Activated CD8-positive, alpha-beta T cell treated with anti-CD3 and anti-CD28 coated beads for 36 hours (primary cell): ENCODE measurements around the gene VWA7. TPM values are rescaled to one million over a fixed set of nuclear protein-coding genes. Genes with fewer than 3 reads are reported as not detected.

Experiments used
- ATAC-seq: fragments of 200-7000 bp; cut with Tn5 transposase; one replicate; pipeline ENCODE4 v1.10.0; 2021; ENCODE audit warnings: mild to moderate bottlenecking, moderate library complexity
- CTCF ChIA-PET: fragments of 350-600 bp; sonication (Branson Sonifier 250); formaldehyde crosslinking; loops from one replicate; lab custom pipeline; 2021; ENCODE audit warnings: antibody characterized with exemption; lab: Charles Lee
- POLR2A ChIA-PET: fragments of 350-600 bp; sonication (Branson Sonifier 250); formaldehyde crosslinking; loops from one replicate; lab custom pipeline; 2021; ENCODE audit warnings: antibody characterized with exemption; lab: Charles Lee
- DNase-seq: peaks from one replicate; pipeline ENCODE4 v3.0.0-alpha.2; 2020
- H3K27ac Mint-ChIP-seq: one replicate; pipeline ENCODE4 v1.8.0; 2021; ENCODE audit warnings: mild to moderate bottlenecking, mixed read lengths
- H3K27me3 Mint-ChIP-seq: one replicate; pipeline ENCODE4 v1.8.0; 2021; ENCODE audit warnings: mixed read lengths
- H3K36me3 Mint-ChIP-seq: one replicate; pipeline ENCODE4 v1.8.0; 2021; ENCODE audit warnings: low read depth, mixed read lengths
- H3K4me1 Mint-ChIP-seq: one replicate; pipeline ENCODE4 v1.8.0; 2021; ENCODE audit warnings: low read depth, mixed read lengths
- H3K4me3 Mint-ChIP-seq: one replicate; pipeline ENCODE4 v1.8.0; 2021; ENCODE audit warnings: mild to moderate bottlenecking, moderate library complexity, mixed read lengths
- H3K9me3 Mint-ChIP-seq: one replicate; pipeline ENCODE4 v1.8.0; 2021; ENCODE audit warnings: mixed read lengths
- intact Hi-C: fragments of 100-400 bp; cut with micrococcal nuclease; formaldehyde crosslinking; loops from one replicate; pipeline ENCODE4 v1.10.0; 2022
- total RNA-seq, 2 experiments: library from RNA; stranded (reverse); gene quantifications; one replicate each; pipeline ENCODE4 v1.2.3, GENCODE V29; 2021
- TF ChIP-seq, protein P1 (sequence below): fragments of 200-600 bp; IDR thresholded peaks from one replicate; pipeline ENCODE4 v1.8.0; 2022; ENCODE audit warnings: antibody characterized with exemption, mild to moderate bottlenecking

VWA7 gene
- total RNA-seq, 2 experiments from 2014 or later = 1.6 TPM

- intact Hi-C loops = no loop called here
- TF ChIP-seq, protein P1, sequence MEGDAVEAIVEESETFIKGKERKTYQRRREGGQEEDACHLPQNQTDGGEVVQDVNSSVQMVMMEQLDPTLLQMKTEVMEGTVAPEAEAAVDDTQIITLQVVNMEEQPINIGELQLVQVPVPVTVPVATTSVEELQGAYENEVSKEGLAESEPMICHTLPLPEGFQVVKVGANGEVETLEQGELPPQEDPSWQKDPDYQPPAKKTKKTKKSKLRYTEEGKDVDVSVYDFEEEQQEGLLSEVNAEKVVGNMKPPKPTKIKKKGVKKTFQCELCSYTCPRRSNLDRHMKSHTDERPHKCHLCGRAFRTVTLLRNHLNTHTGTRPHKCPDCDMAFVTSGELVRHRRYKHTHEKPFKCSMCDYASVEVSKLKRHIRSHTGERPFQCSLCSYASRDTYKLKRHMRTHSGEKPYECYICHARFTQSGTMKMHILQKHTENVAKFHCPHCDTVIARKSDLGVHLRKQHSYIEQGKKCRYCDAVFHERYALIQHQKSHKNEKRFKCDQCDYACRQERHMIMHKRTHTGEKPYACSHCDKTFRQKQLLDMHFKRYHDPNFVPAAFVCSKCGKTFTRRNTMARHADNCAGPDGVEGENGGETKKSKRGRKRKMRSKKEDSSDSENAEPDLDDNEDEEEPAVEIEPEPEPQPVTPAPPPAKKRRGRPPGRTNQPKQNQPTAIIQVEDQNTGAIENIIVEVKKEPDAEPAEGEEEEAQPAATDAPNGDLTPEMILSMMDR = no peak
- Mint-ChIP-seq H3K4me3 (no peak overlapping the region), H3K27ac (no peak overlapping the region), H3K27me3 (no peaks in the 10 kb centered on the region), H3K9me3 (no peaks in the 10 kb centered on the region), H3K4me1 (peaks cover 41% of the 10 kb centered on the region), H3K36me3 (peaks cover 1% of the 10 kb centered on the region)
- ChIA-PET CTCF (interaction anchor here (1.0 to 1.7 kb wide), 4 partner anchors 11 to 83 kb away, joined by 3 to 5 read pairs (median 3); partner anchors contain the start of gene LSM2), POLR2A (interaction anchor here (0.7 to 1.3 kb wide), 3 partner anchors 9 to 183 kb away, joined by 3 to 4 read pairs (median 4); partner anchors contain the start of gene LY6G6D)
- no peak for ATAC-seq
- DNase-seq = no peak
Measured at GRCh38 chr6:31723980-31724691, 53.0 kb downstream of the VWA7 start.

- Mint-ChIP-seq H3K4me1 (peaks cover 36% of the 10 kb centered on the region), H3K4me3 (no peak within 1 kb of the TSS), H3K36me3 (peaks cover 1% of the 10 kb centered on the region), H3K9me3 (no peaks in the 10 kb centered on the region), H3K27me3 (no peaks in the 10 kb centered on the region), H3K27ac (no peak within 1 kb of the TSS)
- intact Hi-C loops = no loop called here
- ATAC-seq (no peak), DNase-seq (no peak)
- TF ChIP-seq, protein P1 = no peak
- ChIA-PET CTCF (interaction anchor here (1.0 to 1.7 kb wide), 3 partner anchors 12 to 84 kb away, joined by 3 to 5 read pairs (median 3); partner anchors contain the start of gene LSM2), POLR2A (interaction anchor here (0.8 to 2.1 kb wide), 6 partner anchors 9 to 83 kb away, joined by 3 to 5 read pairs (median 4); partner anchors contain the start of genes LSM2 and LY6G6D)
Measured at GRCh38 chr6:31723245-31723979, 53.7 kb downstream of the VWA7 start, which contains the start of gene MPIG6B. TSS of gene MPIG6B (plus strand) at chr6:31723373. CDS start at chr6:31723384, 11 bp downstream.

- ATAC-seq (no peak), DNase-seq (no peak)
- Mint-ChIP-seq H3K27me3 (no peaks in the 10 kb centered on the region), H3K4me3 (no peak overlapping the region), H3K27ac (no peak overlapping the region), H3K36me3 (no peaks in the 10 kb centered on the region), H3K4me1 (peaks cover 25% of the 10 kb centered on the region), H3K9me3 (no peaks in the 10 kb centered on the region)
- ChIA-PET CTCF (interaction anchor here (1.2 kb wide), 1 partner anchor 34 kb away, joined by 3 read pairs; no protein-coding TSS in a partner anchor), POLR2A (interaction anchor here (1.9 to 2.1 kb wide), 2 partner anchors 44 to 58 kb away, joined by 5 to 6 read pairs; partner anchors contain the start of gene GPANK1)
- intact Hi-C loops = no loop called here
- TF ChIP-seq, protein P1 = no peak
Measured at GRCh38 chr6:31722173-31722572, 55.0 kb downstream of the VWA7 start.

DNA sequence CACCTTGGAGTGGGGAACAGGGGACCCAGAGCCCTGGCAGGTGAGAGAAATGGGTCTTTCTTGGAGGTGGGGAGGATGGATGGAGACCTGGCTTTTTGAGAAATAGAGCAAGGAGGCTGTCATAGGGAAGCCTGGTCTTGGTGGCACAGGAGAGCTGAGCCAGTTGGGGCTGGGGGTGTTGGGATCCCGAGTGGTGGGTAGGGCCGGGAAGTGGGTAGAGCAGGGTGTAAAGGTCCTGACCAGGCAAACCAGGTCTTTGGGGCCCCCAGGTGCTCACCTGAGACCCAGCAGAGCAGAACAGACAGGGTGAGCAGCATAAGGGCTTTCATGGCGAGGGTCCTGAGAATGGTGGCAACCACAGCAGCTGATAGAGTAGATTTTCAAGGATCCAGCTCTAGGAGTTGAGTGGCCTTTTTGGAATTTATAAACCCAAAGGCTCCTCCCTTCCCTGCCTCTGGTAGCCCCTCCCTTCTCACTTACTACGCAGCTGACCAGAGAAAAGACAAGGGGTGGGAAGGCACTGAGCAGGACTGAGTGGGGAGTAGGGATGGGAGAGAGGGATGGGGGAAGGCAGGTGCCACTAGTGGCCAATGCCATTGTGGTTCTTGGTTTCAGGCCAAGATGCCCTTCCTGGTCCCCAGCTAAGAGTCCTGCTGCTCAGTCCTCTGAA lies 55.6 kb downstream of the VWA7 start, which contains the start of gene LY6G6C:
LY6G6C (minus strand) TSS at position 396 of the 670 bp plus-strand sequence; CDS start at position 329, 67 bp downstream.
- TF ChIP-seq, protein P1 = no peak
- Mint-ChIP-seq H3K4me3 (no peak within 1 kb of the TSS), H3K27ac (no peak within 1 kb of the TSS), H3K27me3 (no peaks in the 10 kb centered on the region), H3K36me3 (no peaks in the 10 kb centered on the region), H3K4me1 (peaks cover 18% of the 10 kb centered on the region), H3K9me3 (no peaks in the 10 kb centered on the region)
- intact Hi-C loops = no loop called here
- DNase-seq = no peak
- ATAC-seq = no peak
- ChIA-PET POLR2A (interaction anchor here (1.9 to 2.1 kb wide), 2 partner anchors 44 to 58 kb away, joined by 5 to 6 read pairs; partner anchors contain the start of gene GPANK1), CTCF (no interaction called here)
